IPS-11a (cell line): Measurements from ENCODE around the gene ARFGAP1.

Experiments used
- H3K4me3 ChIP-seq: one replicate; pipeline ENCODE4 v1.5.1; 2013; ENCODE audit warnings: low read depth, low read length, control low read depth

ARFGAP1 gene

GRCh38 chr20:63277466-63278272 is 5.1 kb downstream of the ARFGAP1 start:
- H3K4me3 ChIP-seq, result no peak overlapping the region

GRCh38 chr20:63278661-63279060 is 6.0 kb downstream of the ARFGAP1 start:
- H3K4me3 ChIP-seq, result no peak overlapping the region

GRCh38 chr20:63279931-63280330 is 7.3 kb downstream of the ARFGAP1 start:
- H3K4me3 ChIP-seq, result no peak overlapping the region

GRCh38 chr20:63280371-63280770 is 7.8 kb downstream of the ARFGAP1 start:
- H3K4me3 ChIP-seq, result no peak overlapping the region

GRCh38 chr20:63280929-63281545 is 8.4 kb downstream of the ARFGAP1 start:
- no peak overlapping the region for H3K4me3 ChIP-seq

GRCh38 chr20:63281742-63282665 is 9.4 kb downstream of the ARFGAP1 start:
- H3K4me3 ChIP-seq, result no peak overlapping the region

- no peak overlapping the region for H3K4me3 ChIP-seq
These were observed 10.3 kb downstream of the ARFGAP1 start for GRCh38 chr20:63282946-63283345.

GRCh38 chr20:63283397-63284082 is 10.9 kb downstream of the ARFGAP1 start:
- no peak overlapping the region for H3K4me3 ChIP-seq

- H3K4me3 ChIP-seq, result no peak overlapping the region
These were observed 11.4 kb downstream of the ARFGAP1 start for GRCh38 chr20:63284083-63284440.

GRCh38 chr20:63284544-63284949 is 11.9 kb downstream of the ARFGAP1 start:
- H3K4me3 ChIP-seq, result no peak overlapping the region

GRCh38 chr20:63284981-63285524 is 12.4 kb downstream of the ARFGAP1 start:
- no peak overlapping the region for H3K4me3 ChIP-seq

GRCh38 chr20:63285636-63286615 is 13.3 kb downstream of the ARFGAP1 start:
- H3K4me3 ChIP-seq, result no peak overlapping the region

GRCh38 chr20:63286781-63287696 is 14.4 kb downstream of the ARFGAP1 start:
- H3K4me3 ChIP-seq, result no peak overlapping the region

- H3K4me3 ChIP-seq, result no peak overlapping the region
These were observed 15.3 kb downstream of the ARFGAP1 start for GRCh38 chr20:63287697-63288580.

GRCh38 chr20:63288581-63289251 is 16.1 kb downstream of the ARFGAP1 start:
- H3K4me3 ChIP-seq, result no peak overlapping the region

- H3K4me3 ChIP-seq, result no peak overlapping the region
These were observed 16.9 kb downstream of the ARFGAP1 start for GRCh38 chr20:63289311-63290135.
